Left hindlimb (tissue), 1 donor: Measurements from ENCODE around the gene USP47.

Experiments used
- DNase-seq: peaks from one replicate; pipeline ENCODE4 v3.0.0-alpha.2; 2018

Gene USP47

DNA sequence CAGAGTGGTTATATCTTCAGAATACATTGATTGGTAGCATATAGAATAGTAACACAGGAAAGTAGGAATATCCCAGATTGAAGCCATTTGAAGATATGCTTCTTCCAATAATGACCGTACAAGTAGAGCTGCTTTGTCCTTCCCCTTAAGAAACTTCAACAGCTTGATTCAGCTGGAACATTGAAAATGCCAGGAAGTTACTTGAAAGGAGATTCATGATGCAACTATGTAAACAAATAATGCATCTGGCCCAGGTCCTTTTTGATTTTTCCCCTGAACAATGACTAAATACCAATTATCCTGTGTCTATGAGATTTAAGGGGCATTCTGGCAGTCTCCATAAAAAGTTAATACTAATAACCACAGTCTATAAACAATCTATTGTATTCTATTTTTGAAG, 163.7 kb downstream of the USP47 start:
- no peak for DNase-seq

DNA sequence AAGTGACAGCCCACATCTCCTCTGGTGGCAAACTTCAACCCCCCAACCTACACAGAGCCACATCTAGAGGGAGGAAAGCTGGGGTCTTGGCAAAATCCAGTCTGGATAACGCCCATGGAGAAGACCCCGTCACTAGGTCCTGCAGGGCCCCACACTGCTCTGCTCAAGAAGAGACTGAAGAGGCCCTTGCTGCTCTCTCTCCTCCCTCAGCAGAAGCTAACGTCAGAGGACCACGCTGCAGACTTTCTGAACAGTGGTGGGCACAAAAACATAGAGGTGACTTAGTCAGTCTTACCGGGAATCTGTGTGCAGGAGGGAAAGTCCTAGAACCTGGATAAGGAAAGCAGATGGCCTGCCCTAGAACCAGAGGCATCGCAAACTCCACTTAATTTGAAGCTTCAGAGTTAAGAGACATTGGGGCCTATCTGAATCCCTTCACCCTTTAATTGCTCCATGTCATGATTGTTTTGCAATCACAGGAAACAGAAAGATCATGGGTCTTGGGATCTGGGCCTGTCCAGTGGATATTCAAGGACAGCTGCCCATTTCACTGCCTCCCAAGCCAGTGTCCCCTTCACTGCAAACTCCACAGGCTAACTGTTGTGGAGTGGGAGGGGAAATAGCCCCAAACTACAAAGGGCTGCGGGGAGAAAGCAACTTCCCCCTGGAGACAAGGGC, 164.9 kb downstream of the USP47 start:
- no peak for DNase-seq

DNA sequence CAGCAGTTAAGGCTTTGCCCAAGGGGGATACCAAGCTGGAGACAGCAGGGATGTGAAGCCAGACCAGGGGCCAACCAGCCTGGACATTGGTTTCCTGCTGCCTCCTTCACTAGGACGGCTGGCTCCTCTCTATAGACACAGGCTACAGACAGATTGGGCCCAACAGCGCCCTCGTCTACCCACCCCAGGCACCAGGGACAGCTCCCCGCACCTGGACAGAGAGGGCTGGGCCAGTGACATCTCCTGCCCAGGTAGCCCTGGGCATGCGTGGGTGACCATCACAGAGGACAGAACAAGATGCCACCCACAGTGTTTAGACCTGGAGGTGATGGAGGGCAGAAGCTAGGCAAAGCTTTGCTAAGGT, 165.4 kb downstream of the USP47 start:
- no peak for DNase-seq

DNA sequence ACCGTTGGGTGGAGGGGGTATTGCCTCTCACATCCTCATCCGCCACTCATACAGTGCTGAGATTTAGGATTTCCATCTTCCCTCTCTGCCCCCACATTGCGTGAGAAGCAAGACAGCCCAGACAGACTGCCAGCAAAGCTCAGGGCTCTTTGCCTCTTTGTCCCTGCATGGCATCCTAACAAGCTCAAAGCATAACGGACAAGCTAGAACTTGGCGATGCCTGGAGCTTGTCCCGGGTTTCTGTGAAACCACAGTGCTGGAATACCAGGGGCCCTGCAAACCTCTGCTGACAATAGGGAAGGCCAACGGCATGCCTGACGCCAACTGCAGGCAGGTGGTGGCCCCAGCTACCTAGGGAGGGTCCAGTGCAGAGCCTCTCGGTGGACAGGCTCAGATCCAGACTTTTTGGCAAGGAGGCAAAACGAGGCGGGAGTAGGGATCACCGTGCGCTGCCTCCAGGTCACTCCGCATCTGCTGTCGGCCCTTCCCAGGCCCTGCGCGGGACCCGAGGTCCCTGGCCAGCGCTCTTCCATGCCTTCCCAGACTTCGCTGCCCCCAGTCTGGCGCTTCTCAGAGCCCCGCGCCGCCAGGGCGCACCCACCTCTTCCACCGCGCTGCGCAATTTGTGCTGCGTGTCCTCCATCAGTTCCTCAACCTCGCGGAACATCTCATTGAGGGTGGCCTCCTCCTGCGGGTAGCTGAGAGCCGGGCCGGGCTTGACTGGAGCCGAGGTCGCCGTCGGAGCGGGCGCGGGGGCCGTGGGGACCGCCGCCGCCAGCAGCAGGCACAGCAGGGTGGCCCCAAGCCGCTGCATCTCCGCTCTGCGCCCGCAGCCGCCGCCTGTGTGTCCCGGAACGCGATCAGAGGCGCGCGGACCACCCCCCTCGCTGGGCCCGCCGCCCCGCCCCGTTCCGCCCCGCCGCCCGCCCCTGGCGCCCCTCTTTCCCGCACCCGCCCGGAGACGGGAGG, 166.3 kb downstream of the USP47 start, which contains the start of gene DKK3:
Gene DKK3 (minus strand): TSS at position 858 of the 969 bp plus-strand sequence. CDS start 44 bp downstream, at position 814.
- peak; percentile 54 for DNase-seq
